OCI-LY1 (cell line): ENCODE measurements around the gene EXOC6B.

Source experiments
- H2AFZ ChIP-seq: fragments of 200-600 bp; sonication (generic), shearing (Covaris generic); 2 replicates; pipeline ENCODE4 v1.6.0; 2014; ENCODE audit warnings: antibody characterized with exemption, mild to moderate bottlenecking, low read length
- H3F3A ChIP-seq: fragments of 200-600 bp; sonication (generic), shearing (Covaris generic); 2 replicates; pipeline ENCODE4 v1.6.0; 2014; ENCODE audit warnings: mild to moderate bottlenecking, antibody characterized with exemption, low read length, moderate library complexity; ENCODE audit not compliant: insufficient read depth
- H3K27ac ChIP-seq: fragments of 200-600 bp; sonication (generic); 2 replicates; pipeline ENCODE4 v1.5.1; 2014; ENCODE audit warnings: low read length, mixed run types, mild to moderate bottlenecking, low read depth; ENCODE audit not compliant: poor library complexity, severe bottlenecking
- H3K27me3 ChIP-seq: fragments of 200-600 bp; sonication (generic); 2 replicates; pipeline ENCODE4 v1.6.0; 2014; ENCODE audit warnings: antibody characterized with exemption, mild to moderate bottlenecking, low read length, moderate library complexity; ENCODE audit not compliant: insufficient read depth
- H3K36me3 ChIP-seq: fragments of 200-600 bp; sonication (generic); 2 replicates; pipeline ENCODE4 v1.6.1; 2014; ENCODE audit warnings: mild to moderate bottlenecking, antibody characterized with exemption, low read length, moderate library complexity, mixed read lengths; ENCODE audit not compliant: insufficient read depth
- H3K4me1 ChIP-seq: fragments of 200-600 bp; sonication (generic); 2 replicates; pipeline ENCODE4 v1.5.1; 2014; ENCODE audit warnings: mild to moderate bottlenecking, low read length, moderate library complexity; ENCODE audit not compliant: insufficient read depth, severe bottlenecking
- H3K4me2 ChIP-seq: fragments of 200-600 bp; sonication (generic), shearing (Covaris generic); 2 replicates; pipeline ENCODE4 v1.6.1; 2014; ENCODE audit warnings: low read length
- H3K4me3 ChIP-seq: fragments of 200-600 bp; sonication (generic); 2 replicates; pipeline ENCODE4 v1.5.1; 2014; ENCODE audit warnings: low read length, low read depth, mild to moderate bottlenecking, mixed read lengths; ENCODE audit not compliant: poor library complexity, severe bottlenecking
- H3K79me2 ChIP-seq: fragments of 200-600 bp; shearing (Covaris generic); 2 replicates; pipeline ENCODE4 v1.6.1; 2016; ENCODE audit warnings: mixed run types, low read length, mixed read lengths; ENCODE audit not compliant: insufficient read depth
- H3K9ac ChIP-seq: fragments of 200-600 bp; sonication (generic), shearing (Covaris generic); 2 replicates; pipeline ENCODE4 v1.6.1; 2014; ENCODE audit warnings: mild to moderate bottlenecking, low read length, mixed read lengths
- H3K9me2 ChIP-seq: fragments of 200-600 bp; sonication (generic), shearing (Covaris generic); 2 replicates; pipeline ENCODE4 v1.6.1; 2014; ENCODE audit warnings: low read depth, mild to moderate bottlenecking, low read length, mixed read lengths
- H3K9me3 ChIP-seq: fragments of 200-600 bp; shearing (Covaris generic); 2 replicates; pipeline ENCODE4 v1.6.1; 2014; ENCODE audit warnings: low read length, mixed read lengths
- H4K20me1 ChIP-seq: fragments of 200-600 bp; sonication (generic), shearing (Covaris generic); 2 replicates; pipeline ENCODE4 v1.6.0; 2016; ENCODE audit warnings: mild to moderate bottlenecking, low read length; ENCODE audit not compliant: insufficient read depth
- CTCF ChIP-seq: fragments of 200-600 bp; sonication (generic), shearing (Covaris generic); IDR thresholded peaks from 2 replicates; pipeline ENCODE4 v1.5.1; 2017; ENCODE audit warnings: mild to moderate bottlenecking, antibody characterized with exemption, low read length, moderate library complexity, mixed read lengths
- EZH2 ChIP-seq: fragments of 200-600 bp; sonication (generic), shearing (Covaris generic); IDR thresholded peaks from 2 replicates; pipeline ENCODE4 v1.8.0; 2017; ENCODE audit warnings: borderline replicate concordance, mixed run types, mild to moderate bottlenecking, antibody characterized with exemption, low read length, moderate library complexity, mixed read lengths

EXOC6B gene

GRCh38 chr2:72154386-72154975 is 671.4 kb downstream of the EXOC6B start:
- Histone ChIP-seq H3K4me1 (no peaks in the 10 kb centered on the region), H3K9me3 (no peaks in the 10 kb centered on the region), H2AFZ (no peak overlapping the region), H3K36me3 (no peaks in the 10 kb centered on the region), H4K20me1 (no peaks in the 10 kb centered on the region), H3K27me3 (no peaks in the 10 kb centered on the region), H3K27ac (no peak overlapping the region), H3K4me2 (no peak overlapping the region), H3F3A (no peaks in the 10 kb centered on the region), H3K4me3 (no peak overlapping the region), H3K79me2 (no peaks in the 10 kb centered on the region), H3K9me2 (no peaks in the 10 kb centered on the region), H3K9ac (no peak overlapping the region)
- TF ChIP-seq EZH2 = no peak
- TF ChIP-seq CTCF = no peak

- no peak overlapping the region for H3K4me3 ChIP-seq
- no peaks in the 10 kb centered on the region for H3K4me1 ChIP-seq
- H2AFZ ChIP-seq = no peak overlapping the region
- no peak overlapping the region for H3K4me2 ChIP-seq
- TF ChIP-seq CTCF (no peak), EZH2 (no peak)
- no peaks in the 10 kb centered on the region for H3K36me3 ChIP-seq
- H3K27ac ChIP-seq = no peak overlapping the region
- H4K20me1 ChIP-seq = no peaks in the 10 kb centered on the region
- no peaks in the 10 kb centered on the region for H3F3A ChIP-seq
- no peaks in the 10 kb centered on the region for H3K27me3 ChIP-seq
- no peak overlapping the region for H3K9ac ChIP-seq
- no peaks in the 10 kb centered on the region for H3K79me2 ChIP-seq
- no peaks in the 10 kb centered on the region for H3K9me3 ChIP-seq
- H3K9me2 ChIP-seq = no peaks in the 10 kb centered on the region
Measured at GRCh38 chr2:72153924-72154323, 671.9 kb downstream of the EXOC6B start.

- H3K36me3 ChIP-seq = no peaks in the 10 kb centered on the region
- H3K4me3 ChIP-seq = no peak overlapping the region
- no peak overlapping the region for H3K4me2 ChIP-seq
- H3F3A ChIP-seq = no peaks in the 10 kb centered on the region
- H3K79me2 ChIP-seq = no peaks in the 10 kb centered on the region
- no peaks in the 10 kb centered on the region for H3K27me3 ChIP-seq
- TF ChIP-seq EZH2 (no peak), CTCF (no peak)
- no peak overlapping the region for H3K27ac ChIP-seq
- no peaks in the 10 kb centered on the region for H3K9me3 ChIP-seq
- no peak overlapping the region for H2AFZ ChIP-seq
- no peaks in the 10 kb centered on the region for H3K4me1 ChIP-seq
- no peaks in the 10 kb centered on the region for H4K20me1 ChIP-seq
- H3K9ac ChIP-seq = no peak overlapping the region
- H3K9me2 ChIP-seq = no peaks in the 10 kb centered on the region
Measured at GRCh38 chr2:72153026-72153791, 672.6 kb downstream of the EXOC6B start.
